ENCODE data around the gene SH3BGRL. TPM values are rescaled to one million over a fixed set of nuclear protein-coding genes. Genes with fewer than 3 reads are reported as not detected.
"Not testable (repeated sequence)": the region's sequence is repeated elsewhere in the genome, so short reads cannot be mapped to it uniquely, and the experiment has no call there.

The SH3BGRL gene
- total RNA-seq, 2 experiments from 2014 or later = 56.2 to 68.2 TPM

DNA sequence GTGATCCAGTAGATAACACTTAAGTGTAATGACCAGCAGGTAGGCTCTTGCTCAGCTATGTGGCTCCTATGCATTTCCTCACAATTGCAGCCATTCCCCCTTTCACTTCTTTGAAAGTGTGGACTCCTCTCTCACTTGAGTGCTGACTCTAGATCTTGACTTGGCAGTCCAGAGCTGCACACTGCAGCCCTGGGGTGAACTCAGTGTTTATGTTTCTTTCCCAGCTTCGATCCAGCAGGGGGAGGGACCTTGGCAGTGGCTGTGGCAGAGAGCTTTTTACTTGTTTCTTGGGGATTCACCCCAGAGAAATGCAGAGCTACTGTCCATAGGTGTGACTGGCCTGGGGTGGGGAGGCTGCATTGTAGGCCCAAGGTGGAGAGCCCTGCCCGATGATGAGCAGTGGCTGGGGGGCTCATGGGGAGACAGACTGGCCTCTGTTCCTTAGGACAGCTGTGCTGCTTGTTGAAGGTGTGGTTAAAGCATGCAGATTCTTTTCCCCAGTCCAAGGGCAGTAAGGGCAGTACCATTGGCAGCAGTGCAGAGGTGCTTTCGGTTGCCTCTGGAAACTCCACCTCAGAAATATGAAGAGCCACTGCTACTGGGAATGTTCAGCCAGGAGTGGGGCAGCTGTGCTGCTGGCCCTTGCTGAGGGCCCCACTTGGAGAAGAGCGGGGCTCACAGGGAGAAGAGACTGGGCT lies 134.7 kb downstream of the SH3BGRL start:
- H3K79me2 ChIP-seq (ENCODE audit: insufficient read depth, low read depth, low read length) = no peaks in the 10 kb centered on the region
- no TSS peak for BruUV-seq (replicated peaks)
- no peak overlapping the region for H2AFZ ChIP-seq (ENCODE audit: low read length)
- ChIA-PET POLR2A (no interaction called here), CTCF (ENCODE audit: unreplicated experiment) (no interaction called here)
- no peak for DNase-seq (ENCODE audit: low spot score)
- H3K4me2 ChIP-seq (ENCODE audit: low read length) = no peak overlapping the region
- intact Hi-C loops (cut with micrococcal nuclease; ENCODE audit: unreplicated experiment) = no loop called here
- H3K4me1 ChIP-seq (ENCODE audit: insufficient read depth, low read length, poor library complexity, severe bottlenecking) = no peaks in the 10 kb centered on the region
- no peaks in the 10 kb centered on the region for H3K36me3 ChIP-seq (ENCODE audit: insufficient read depth, low read length)
- H3K4me3 ChIP-seq (ENCODE audit: low read depth, low read length, poor library complexity, severe bottlenecking) = no peak overlapping the region
- H4K20me1 ChIP-seq (ENCODE audit: insufficient read depth, low read length) = no peaks in the 10 kb centered on the region
- no peaks in the 10 kb centered on the region for H3K9me3 ChIP-seq (ENCODE audit: low read length)
- no peak for TF ChIP-seq EZH2phosphoT487 (IDR thresholded peaks at IDR 0.05; ENCODE audit: borderline replicate concordance, low read depth, low read length)
- TF ChIP-seq, protein P1, sequence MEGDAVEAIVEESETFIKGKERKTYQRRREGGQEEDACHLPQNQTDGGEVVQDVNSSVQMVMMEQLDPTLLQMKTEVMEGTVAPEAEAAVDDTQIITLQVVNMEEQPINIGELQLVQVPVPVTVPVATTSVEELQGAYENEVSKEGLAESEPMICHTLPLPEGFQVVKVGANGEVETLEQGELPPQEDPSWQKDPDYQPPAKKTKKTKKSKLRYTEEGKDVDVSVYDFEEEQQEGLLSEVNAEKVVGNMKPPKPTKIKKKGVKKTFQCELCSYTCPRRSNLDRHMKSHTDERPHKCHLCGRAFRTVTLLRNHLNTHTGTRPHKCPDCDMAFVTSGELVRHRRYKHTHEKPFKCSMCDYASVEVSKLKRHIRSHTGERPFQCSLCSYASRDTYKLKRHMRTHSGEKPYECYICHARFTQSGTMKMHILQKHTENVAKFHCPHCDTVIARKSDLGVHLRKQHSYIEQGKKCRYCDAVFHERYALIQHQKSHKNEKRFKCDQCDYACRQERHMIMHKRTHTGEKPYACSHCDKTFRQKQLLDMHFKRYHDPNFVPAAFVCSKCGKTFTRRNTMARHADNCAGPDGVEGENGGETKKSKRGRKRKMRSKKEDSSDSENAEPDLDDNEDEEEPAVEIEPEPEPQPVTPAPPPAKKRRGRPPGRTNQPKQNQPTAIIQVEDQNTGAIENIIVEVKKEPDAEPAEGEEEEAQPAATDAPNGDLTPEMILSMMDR (conservative IDR thresholded peaks at IDR 0.05; ENCODE audit: low read length) = no peak
- H3K27ac ChIP-seq (ENCODE audit: low read depth, low read length, poor library complexity, severe bottlenecking) = no peak overlapping the region
- no peaks in the 10 kb centered on the region for H3K9me2 ChIP-seq (ENCODE audit: insufficient read depth, low read length)

DNA sequence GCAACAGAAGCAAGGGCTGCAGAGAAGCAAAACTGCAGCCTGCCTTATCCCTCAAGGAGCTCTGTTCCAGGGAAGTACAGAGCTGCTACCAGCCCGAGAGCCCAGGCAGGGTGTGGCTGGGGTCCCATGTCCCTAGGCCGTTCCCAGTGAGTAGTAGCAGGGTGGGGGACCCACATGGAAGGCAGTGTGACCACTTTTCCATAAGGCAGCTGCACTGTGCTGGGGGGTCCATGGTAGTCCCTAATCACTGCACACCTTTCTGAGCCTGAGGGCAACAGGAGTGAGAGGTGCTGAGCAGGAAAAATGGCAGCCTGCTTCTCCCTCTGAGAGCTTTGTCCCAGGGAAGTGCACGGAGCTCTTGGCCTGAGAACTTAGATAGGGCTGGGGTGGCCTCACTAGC lies 135.9 kb downstream of the SH3BGRL start:
- Histone ChIP-seq H3K79me2 (ENCODE audit: insufficient read depth, low read depth, low read length) (no peaks in the 10 kb centered on the region), H3K36me3 (ENCODE audit: insufficient read depth, low read length) (no peaks in the 10 kb centered on the region), H2AFZ (ENCODE audit: low read length) (no peak overlapping the region), H3K4me2 (ENCODE audit: low read length) (no peak overlapping the region), H3K9me2 (ENCODE audit: insufficient read depth, low read length) (no peaks in the 10 kb centered on the region), H3K4me3 (ENCODE audit: low read depth, low read length, poor library complexity, severe bottlenecking) (no peak overlapping the region), H3K4me1 (ENCODE audit: insufficient read depth, low read length, poor library complexity, severe bottlenecking) (no peaks in the 10 kb centered on the region), H3K27ac (ENCODE audit: low read depth, low read length, poor library complexity, severe bottlenecking) (no peak overlapping the region), H3K9me3 (ENCODE audit: low read length) (no peaks in the 10 kb centered on the region), H4K20me1 (ENCODE audit: insufficient read depth, low read length) (no peaks in the 10 kb centered on the region)
- BruUV-seq (replicated peaks) = no TSS peak
- intact Hi-C loops (cut with micrococcal nuclease; ENCODE audit: unreplicated experiment) = no loop called here
- ChIA-PET POLR2A (interaction anchor here (0.6 kb wide), 1 partner anchor 606 kb away, joined by 4 read pairs; no protein-coding TSS in a partner anchor), CTCF (ENCODE audit: unreplicated experiment) (no interaction called here)
- no peak for TF ChIP-seq EZH2phosphoT487 (IDR thresholded peaks at IDR 0.05; ENCODE audit: borderline replicate concordance, low read depth, low read length)
- TF ChIP-seq, protein P1 (conservative IDR thresholded peaks at IDR 0.05; ENCODE audit: low read length) = no peak
- no peak for DNase-seq (ENCODE audit: low spot score)

DNA sequence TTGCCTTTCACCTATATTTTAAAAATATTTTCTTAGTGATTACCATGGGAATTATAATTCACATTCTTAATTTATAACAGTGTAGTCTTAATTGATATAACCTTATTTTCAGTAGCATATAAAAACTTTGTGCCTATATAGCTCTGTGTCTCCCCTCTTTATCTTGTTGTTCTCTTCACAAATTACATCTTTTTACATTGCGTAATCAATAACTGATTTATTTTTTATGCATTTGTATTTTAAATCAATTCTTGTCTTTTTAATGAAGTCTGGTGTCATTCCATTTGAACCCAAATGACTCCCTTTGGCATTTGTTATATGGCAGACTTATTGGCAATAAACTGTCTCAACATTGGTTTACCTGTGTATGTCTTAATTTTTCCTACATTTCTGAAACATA lies 137.0 kb downstream of the SH3BGRL start:
- no peak overlapping the region for H2AFZ ChIP-seq (ENCODE audit: low read length)
- no peaks in the 10 kb centered on the region for H3K4me1 ChIP-seq (ENCODE audit: insufficient read depth, low read length, poor library complexity, severe bottlenecking)
- H3K9me3 ChIP-seq (ENCODE audit: low read length) = no peaks in the 10 kb centered on the region
- H3K79me2 ChIP-seq (ENCODE audit: insufficient read depth, low read depth, low read length) = no peaks in the 10 kb centered on the region
- no peak overlapping the region for H3K4me2 ChIP-seq (ENCODE audit: low read length)
- H3K4me3 ChIP-seq (ENCODE audit: low read depth, low read length, poor library complexity, severe bottlenecking) = no peak overlapping the region
- intact Hi-C loops (cut with micrococcal nuclease; ENCODE audit: unreplicated experiment) = no loop called here
- H3K9me2 ChIP-seq (ENCODE audit: insufficient read depth, low read length) = no peaks in the 10 kb centered on the region
- no peak for TF ChIP-seq EZH2phosphoT487 (IDR thresholded peaks at IDR 0.05; ENCODE audit: borderline replicate concordance, low read depth, low read length)
- TF ChIP-seq, protein P1 (conservative IDR thresholded peaks at IDR 0.05; ENCODE audit: low read length) = no peak
- no TSS peak for BruUV-seq (replicated peaks)
- CTCF ChIA-PET (ENCODE audit: unreplicated experiment) = no interaction called here
- H3K27ac ChIP-seq (ENCODE audit: low read depth, low read length, poor library complexity, severe bottlenecking) = no peak overlapping the region
- no peak for DNase-seq (ENCODE audit: low spot score)
- POLR2A ChIA-PET = interaction anchor here (0.7 kb wide), 1 partner anchor 50 kb away, joined by 6 read pairs; no protein-coding TSS in a partner anchor
- H3K36me3 ChIP-seq (ENCODE audit: insufficient read depth, low read length) = no peaks in the 10 kb centered on the region
- H4K20me1 ChIP-seq (ENCODE audit: insufficient read depth, low read length) = no peaks in the 10 kb centered on the region

DNA sequence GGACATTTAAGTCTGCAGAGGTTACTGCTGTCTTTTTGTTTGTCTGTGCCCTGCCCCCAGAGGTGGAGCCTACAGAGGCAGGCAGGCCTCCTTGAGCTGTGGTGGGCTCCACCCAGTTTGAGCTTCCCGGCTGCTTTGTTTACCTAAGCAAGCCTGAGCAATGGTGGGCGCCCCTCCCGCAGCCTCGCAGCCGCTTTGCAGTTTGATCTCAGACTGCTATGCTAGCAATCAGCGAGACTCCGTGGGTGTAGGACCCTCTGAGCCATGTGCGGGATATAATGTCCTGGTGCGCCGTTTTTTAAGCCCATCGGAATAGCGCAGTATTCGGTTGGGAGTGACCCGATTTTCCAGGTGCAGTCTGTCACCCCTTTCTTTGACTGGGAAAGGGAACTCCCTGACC lies 143.4 kb downstream of the SH3BGRL start:
- H3K27ac ChIP-seq (ENCODE audit: low read depth, low read length, poor library complexity, severe bottlenecking); H3K4me1 ChIP-seq (ENCODE audit: insufficient read depth, low read length, poor library complexity, severe bottlenecking); H3K9me3 ChIP-seq (ENCODE audit: low read length); H3K9me2 ChIP-seq (ENCODE audit: insufficient read depth, low read length); DNase-seq (ENCODE audit: low spot score); CTCF ChIA-PET (ENCODE audit: unreplicated experiment); POLR2A ChIA-PET; H3K4me3 ChIP-seq (ENCODE audit: low read depth, low read length, poor library complexity, severe bottlenecking); H2AFZ ChIP-seq (ENCODE audit: low read length); BruUV-seq (replicated peaks); H3K36me3 ChIP-seq (ENCODE audit: insufficient read depth, low read length); H4K20me1 ChIP-seq (ENCODE audit: insufficient read depth, low read length); intact Hi-C loops (cut with micrococcal nuclease; ENCODE audit: unreplicated experiment); H3K4me2 ChIP-seq (ENCODE audit: low read length); H3K79me2 ChIP-seq (ENCODE audit: insufficient read depth, low read depth, low read length): not testable (repeated sequence)

Measured in OCI-LY7 (cell line).